ENCODE measurements around the gene CFAP300.

- TF ChIP-seq CTCF (IDR thresholded peaks at IDR 0.05) (no peak), EZH2 (IDR thresholded peaks at IDR 0.05; ENCODE audit: borderline replicate concordance, insufficient read depth, low read depth, low read length, poor library complexity, severe bottlenecking) (no peak)
These were observed 17.1 kb downstream of the CFAP300 start for GRCh38 chr11:102064316-102064715.

Data from B cell (primary cell).